SK-N-SH treated with all-trans-retinoic acid at 6 μM for 48 hours (cell line): ENCODE results near the gene ABCA1.

Source experiments
- ATAC-seq: fragments of 200-7000 bp; cut with Tn5 transposase; 3 replicates; pipeline ENCODE4 v1.9.1; 2020; ENCODE audit warnings: mild to moderate bottlenecking, moderate library complexity
- ARNTL ChIP-seq: fragments of 450-650 bp; formaldehyde crosslinking; IDR thresholded peaks from 2 replicates; pipeline ENCODE4 v1.5.0; 2020; ENCODE audit warnings: low read depth, mild to moderate bottlenecking, moderate library complexity, borderline replicate concordance
- BACH2 ChIP-seq: fragments of 250-450 bp; sonication (Bioruptor Pico); IDR thresholded peaks from 2 replicates; pipeline ENCODE4 v1.9.0; 2021; ENCODE audit warnings: mild to moderate bottlenecking, borderline replicate concordance
- CREB5 ChIP-seq: fragments of 250-450 bp; sonication (Bioruptor Pico); IDR thresholded peaks from 2 replicates; pipeline ENCODE4 v1.5.1; 2020; ENCODE audit warnings: low read depth, mild to moderate bottlenecking, moderate library complexity
- CSDC2 ChIP-seq: fragments of 250-450 bp; sonication (Bioruptor Pico); IDR thresholded peaks from 2 replicates; pipeline ENCODE4 v1.5.0; 2020; ENCODE audit warnings: mild to moderate bottlenecking, moderate library complexity
- ESRRG ChIP-seq: fragments of 250-450 bp; sonication (Bioruptor Pico); IDR thresholded peaks from 2 replicates; pipeline ENCODE4 v1.6.1; 2021; ENCODE audit warnings: mild to moderate bottlenecking
- GLIS3 ChIP-seq: fragments of 250-450 bp; sonication (Bioruptor Pico); IDR thresholded peaks from 2 replicates; pipeline ENCODE4 v1.5.0; 2020; ENCODE audit warnings: mild to moderate bottlenecking, moderate library complexity
- ISL1 ChIP-seq: fragments of 250-450 bp; sonication (Bioruptor Pico); IDR thresholded peaks from 2 replicates; pipeline ENCODE4 v2.1.2; 2022; ENCODE audit warnings: mild to moderate bottlenecking, moderate library complexity
- OSR1 ChIP-seq: fragments of 250-450 bp; sonication (Bioruptor Pico); IDR thresholded peaks from 2 replicates; pipeline ENCODE4 v1.8.0; 2022; ENCODE audit warnings: moderate library complexity, mild to moderate bottlenecking, inconsistent platforms
- PATZ1 ChIP-seq: fragments of 250-450 bp; sonication (Bioruptor Pico); IDR thresholded peaks from 2 replicates; pipeline ENCODE4 v1.8.0; 2020; ENCODE audit warnings: mild to moderate bottlenecking, moderate library complexity, borderline replicate concordance
- PPARA ChIP-seq: fragments of 250-450 bp; sonication (Bioruptor Pico); IDR thresholded peaks from 2 replicates; pipeline ENCODE4 v1.5.0; 2020; ENCODE audit warnings: mild to moderate bottlenecking, borderline replicate concordance
- RARB ChIP-seq: fragments of 250-450 bp; sonication (Bioruptor Pico); IDR thresholded peaks from 2 replicates; pipeline ENCODE4 v1.8.0; 2021; ENCODE audit warnings: mild to moderate bottlenecking, moderate library complexity
- SNAI2 ChIP-seq: fragments of 250-450 bp; sonication (Bioruptor Pico); IDR thresholded peaks from 2 replicates; pipeline ENCODE4 v1.5.0; 2020; ENCODE audit warnings: mild to moderate bottlenecking, moderate library complexity
- TCF4 ChIP-seq: fragments of 250-450 bp; sonication (Bioruptor Pico); IDR thresholded peaks from 2 replicates; pipeline ENCODE4 v1.8.0; 2021; ENCODE audit warnings: mild to moderate bottlenecking, moderate library complexity, borderline replicate concordance
- TOX ChIP-seq: fragments of 250-450 bp; sonication (Bioruptor Pico); IDR thresholded peaks from 2 replicates; pipeline ENCODE4 v1.8.0; 2021; ENCODE audit warnings: mild to moderate bottlenecking, moderate library complexity, borderline replicate concordance
- TSHZ2 ChIP-seq: fragments of 250-450 bp; sonication (Bioruptor Pico); IDR thresholded peaks from 2 replicates; pipeline ENCODE4 v1.5.0; 2020; ENCODE audit warnings: mild to moderate bottlenecking, moderate library complexity
- ZC3H10 ChIP-seq: fragments of 250-450 bp; sonication (Bioruptor Pico); IDR thresholded peaks from 2 replicates; pipeline ENCODE4 v1.5.1; 2021; ENCODE audit warnings: mild to moderate bottlenecking, moderate library complexity
- ZFP3 ChIP-seq: fragments of 250-450 bp; sonication (Bioruptor Pico); IDR thresholded peaks from 2 replicates; pipeline ENCODE4 v1.5.0; 2020; ENCODE audit warnings: mild to moderate bottlenecking, moderate library complexity
- ZFP30 ChIP-seq: fragments of 450-650 bp; formaldehyde crosslinking; IDR thresholded peaks from 2 replicates; pipeline ENCODE4 v1.5.0; 2022; ENCODE audit warnings: mild to moderate bottlenecking, moderate library complexity
- ZNF565 ChIP-seq: fragments of 450-650 bp; formaldehyde crosslinking; conservative IDR thresholded peaks from 2 replicates; pipeline ENCODE4 v1.5.0; 2020; ENCODE audit warnings: low read depth, mild to moderate bottlenecking, moderate library complexity
- ZNF70 ChIP-seq: fragments of 450-650 bp; formaldehyde crosslinking; IDR thresholded peaks from 2 replicates; pipeline ENCODE4 v1.5.0; 2020; ENCODE audit warnings: mild to moderate bottlenecking, moderate library complexity
- ZNF8 ChIP-seq: fragments of 450-650 bp; formaldehyde crosslinking; IDR thresholded peaks from 2 replicates; pipeline ENCODE4 v1.5.0; 2020; ENCODE audit warnings: mild to moderate bottlenecking, moderate library complexity

Gene ABCA1

GRCh38 chr9:104780796-104781395 lies 147.1 kb downstream of the ABCA1 start:
- no peak for TF ChIP-seq ARNTL
- TF ChIP-seq TCF4 (CRISPR knock-in tag), result no peak
- no peak for TF ChIP-seq ZFP3 (CRISPR knock-in tag)
- TF ChIP-seq TSHZ2 (CRISPR knock-in tag), result no peak
- TF ChIP-seq ZFP30, result no peak
- TF ChIP-seq OSR1 (CRISPR knock-in tag), result no peak
- no peak for TF ChIP-seq SNAI2
- TF ChIP-seq BACH2 (CRISPR knock-in tag), result no peak
- no peak for TF ChIP-seq CSDC2 (CRISPR knock-in tag)
- TF ChIP-seq ZNF565 (CRISPR knock-in tag), result no peak
- ATAC-seq, result peak; percentile 79

- no peak for TF ChIP-seq PATZ1 (CRISPR knock-in tag)
- no peak for TF ChIP-seq PPARA (CRISPR knock-in tag)
- no peak for TF ChIP-seq GLIS3
- no peak for TF ChIP-seq ZFP3 (CRISPR knock-in tag)
- no peak for TF ChIP-seq ARNTL
- TF ChIP-seq OSR1 (CRISPR knock-in tag), result no peak
- TF ChIP-seq ZNF565 (CRISPR knock-in tag), result no peak
- no peak for TF ChIP-seq TOX
- TF ChIP-seq BACH2 (CRISPR knock-in tag), result no peak
- TF ChIP-seq RARB, result no peak
- no peak for TF ChIP-seq TSHZ2 (CRISPR knock-in tag)
- no peak for TF ChIP-seq ESRRG
- TF ChIP-seq ZFP30, result no peak
- no peak for TF ChIP-seq ZC3H10 (CRISPR knock-in tag)
- no peak for TF ChIP-seq CREB5
- no peak for TF ChIP-seq ZNF70
- no peak for ATAC-seq
These were observed 147.9 kb downstream of the ABCA1 start for GRCh38 chr9:104779946-104780535.

- no peak for ATAC-seq
- TF ChIP-seq CSDC2 (CRISPR knock-in tag) (no peak), SNAI2 (no peak), TCF4 (CRISPR knock-in tag) (no peak), TOX (no peak), ZFP30 (no peak), PPARA (CRISPR knock-in tag) (no peak), ZFP3 (CRISPR knock-in tag) (no peak), ZNF565 (CRISPR knock-in tag) (no peak), ZNF8 (no peak), TSHZ2 (CRISPR knock-in tag) (no peak), PATZ1 (CRISPR knock-in tag) (no peak), OSR1 (CRISPR knock-in tag) (no peak), BACH2 (CRISPR knock-in tag) (no peak), ISL1 (CRISPR knock-in tag) (no peak)
These were observed 148.6 kb downstream of the ABCA1 start for GRCh38 chr9:104779334-104779733.
